SK-N-SH (cell line): ENCODE measurements around the gene LRRC72. TPM values are rescaled to one million over a fixed set of nuclear protein-coding genes. Genes with fewer than 3 reads are reported as not detected.
A peak's percentile ranks its signal among the peaks of the same experiment; 100 is the strongest.

Experiments
- CTCF ChIA-PET: fragments of 300-600, 350-600 bp; formaldehyde crosslinking; extraction: SDS; loops from one replicate; lab custom pipeline; 2021; lab: Yijun Ruan, JAX
- POLR2A ChIA-PET: fragments of 350-600 bp; sonication (Branson Sonifier 250); formaldehyde crosslinking; extraction: SDS; loops from one replicate; lab custom pipeline; 2020; ENCODE audit warnings: antibody characterized with exemption, inconsistent platforms; lab: Yijun Ruan, JAX
- DNase-seq: peaks from one replicate; pipeline ENCODE4 v3.0.0; 2012
- H2AFZ ChIP-seq: fragments of 200-600 bp; sonication (generic); 2 replicates; pipeline ENCODE4 v1.8.1; 2016; ENCODE audit warnings: antibody characterized with exemption, mild to moderate bottlenecking, low read depth
- H3F3A ChIP-seq: fragments of 200-600 bp; sonication (generic); replicated peaks from 2 replicates; pipeline ENCODE3; 2016; ENCODE audit warnings: antibody characterized with exemption, mild to moderate bottlenecking; ENCODE audit not compliant: insufficient read depth
- H3K27ac ChIP-seq, 2 experiments: fragments of 200-500 bp in 1 of 2; fragments of 200-600 bp in 1 of 2; sonication (Bioruptor generic) in 1 of 2; sonication (generic), shearing (Covaris generic) in 1 of 2; 2 replicates each; pipeline versions ENCODE4 v1.5.1 to v1.6.1; 2014 to 2016; ENCODE audit warnings: low read depth in 2 of 2, inconsistent platforms in 1 of 2, low read length in 1 of 2, mild to moderate bottlenecking in 1 of 2, mixed read lengths in 1 of 2
- H3K27me3 ChIP-seq: fragments of 200-600 bp; sonication (generic), shearing (Covaris generic); 2 replicates; pipeline ENCODE4 v1.6.1; 2016; ENCODE audit warnings: mixed run types; ENCODE audit not compliant: insufficient read depth
- H3K36me3 ChIP-seq, 2 experiments: fragments of 200-500 bp in 1 of 2; fragments of 200-600 bp in 1 of 2; sonication (Bioruptor generic) in 1 of 2; sonication (generic) in 1 of 2; replicated peaks in 1 of 2; 2 replicates each; pipeline versions ENCODE3 to v1.5.1; 2014 to 2016; ENCODE audit warnings: low read length in 1 of 2, mild to moderate bottlenecking in 1 of 2; ENCODE audit not compliant: insufficient read depth in 2 of 2, control insufficient read depth in 1 of 2
- H3K4me1 ChIP-seq, 2 experiments: fragments of 200-500 bp in 1 of 2; fragments of 200-600 bp in 1 of 2; sonication (Bioruptor generic) in 1 of 2; sonication (generic), shearing (Covaris generic) in 1 of 2; 2 replicates each; pipeline versions ENCODE4 v1.5.1 to v1.6.1; 2014 to 2016; ENCODE audit warnings: low read depth in 1 of 2, low read length in 1 of 2, mixed run types in 1 of 2; ENCODE audit not compliant: insufficient read depth in 2 of 2, control insufficient read depth in 1 of 2
- H3K4me2 ChIP-seq: fragments of 200-600 bp; sonication (generic), shearing (Covaris generic); 2 replicates; pipeline ENCODE4 v1.6.1; 2017; ENCODE audit warnings: mixed run types
- H3K4me3 ChIP-seq, 2 experiments: fragments of 200-500 bp in 1 of 2; fragments of 200-600 bp in 1 of 2; sonication (Bioruptor generic) in 1 of 2; sonication (generic), shearing (Covaris generic) in 1 of 2; 2 replicates each; pipeline versions ENCODE4 v1.5.1 to v1.8.1; 2014 to 2016; ENCODE audit warnings: low read depth in 2 of 2, inconsistent platforms in 1 of 2, low read length in 1 of 2, mild to moderate bottlenecking in 1 of 2, mixed read lengths in 1 of 2, moderate library complexity in 1 of 2
- H3K79me2 ChIP-seq: fragments of 200-600 bp; sonication (generic); 2 replicates; pipeline ENCODE4 v1.8.1; 2017; ENCODE audit warnings: mild to moderate bottlenecking; ENCODE audit not compliant: insufficient read depth
- H3K9ac ChIP-seq: fragments of 200-600 bp; sonication (generic); 2 replicates; pipeline ENCODE4 v1.6.1; 2017; ENCODE audit warnings: mixed run types
- H3K9me2 ChIP-seq: fragments of 200-600 bp; sonication (generic); 2 replicates; pipeline ENCODE4 v1.6.1; 2017; ENCODE audit warnings: mixed run types
- H3K9me3 ChIP-seq: fragments of 200-600 bp; sonication (generic); 2 replicates; pipeline ENCODE4 v1.6.1; 2017; ENCODE audit warnings: mixed run types, mild to moderate bottlenecking, moderate library complexity
- H4K20me1 ChIP-seq: fragments of 200-600 bp; sonication (generic); 2 replicates; pipeline ENCODE4 v1.6.1; 2017; ENCODE audit warnings: mild to moderate bottlenecking, mixed run types; ENCODE audit not compliant: insufficient read depth
- CHD2 ChIP-seq: fragments of 150-350 bp; IDR thresholded peaks from 2 replicates; pipeline ENCODE4 v1.6.1; 2018; ENCODE audit warnings: low read length; ENCODE audit not compliant: partially characterized antibody
- CTCF ChIP-seq: fragments of 200-600 bp; sonication (generic); IDR thresholded peaks from 2 replicates; pipeline ENCODE4 v1.6.1; 2017; ENCODE audit warnings: antibody characterized with exemption, mild to moderate bottlenecking, moderate library complexity
- ELF1 ChIP-seq: IDR thresholded peaks from 2 replicates; pipeline ENCODE4 v1.4.0; 2012
- EZH2phosphoT487 ChIP-seq: fragments of 200-600 bp; sonication (generic); IDR thresholded peaks from 2 replicates; pipeline ENCODE4 v1.6.1; 2017; ENCODE audit warnings: low read depth, mixed run types, mild to moderate bottlenecking, antibody characterized with exemption, moderate library complexity, borderline replicate concordance
- MEF2A ChIP-seq: IDR thresholded peaks from 2 replicates; pipeline ENCODE4 v1.4.0; 2012; ENCODE audit warnings: low read depth, borderline replicate concordance
- NFIC ChIP-seq: IDR thresholded peaks from 2 replicates; pipeline ENCODE4 v1.4.0; 2012; ENCODE audit warnings: borderline replicate concordance
- PBX3 ChIP-seq: IDR thresholded peaks from 2 replicates; pipeline ENCODE4; 2012
- POLR2AphosphoS5 ChIP-seq: IDR thresholded peaks from 2 replicates; pipeline ENCODE4 v1.6.1; 2012; ENCODE audit warnings: low read depth, low read length
- RCOR1 ChIP-seq: fragments of 150-350 bp; IDR thresholded peaks from 2 replicates; pipeline ENCODE4 v1.6.1; 2017; ENCODE audit warnings: antibody characterized with exemption, low read length
- RXRA ChIP-seq: IDR thresholded peaks from 2 replicates; pipeline ENCODE4 v1.4.0; 2012; ENCODE audit warnings: low read depth, mild to moderate bottlenecking, borderline replicate concordance
- SIN3A ChIP-seq: IDR thresholded peaks from 2 replicates; pipeline ENCODE4 v1.6.1; 2012; ENCODE audit warnings: low read depth, mild to moderate bottlenecking, low read length, moderate library complexity, borderline replicate concordance
- TEAD4 ChIP-seq: IDR thresholded peaks from 2 replicates; pipeline ENCODE4 v1.4.0; 2012; ENCODE audit warnings: mild to moderate bottlenecking, borderline replicate concordance; ENCODE audit not compliant: insufficient read depth
- USF2 ChIP-seq: fragments of 150-350 bp; IDR thresholded peaks from 2 replicates; pipeline ENCODE4 v1.6.1; 2017; ENCODE audit warnings: antibody characterized with exemption, low read length, low read depth, borderline replicate concordance
- ZBTB33 ChIP-seq: IDR thresholded peaks from 2 replicates; pipeline ENCODE4 v1.4.0; 2012; ENCODE audit warnings: low read depth, borderline replicate concordance
- WGBS: methylation state at CpG from one replicate; pipeline ENCODE4 v1.1.6; 2017; ENCODE audit warnings: low lambda C conversion rate; 5-methylcytosine and 5-hydroxymethylcytosine counted together
- polyA plus RNA-seq, 3 experiments: library from polyadenylated mRNA; depleted of rRNA; stranded (reverse); fragments of >200 nt; gene quantifications; 2 replicates each; pipeline ENCODE4 v1.2.3, GENCODE V29; 2012
- TF ChIP-seq, protein P1 (sequence below): fragments of 150-350 bp; IDR thresholded peaks from 2 replicates; pipeline ENCODE4 v1.6.1; 2016; ENCODE audit warnings: mild to moderate bottlenecking, low read depth, low read length

LRRC72 gene
- polyA plus RNA-seq, 1 of the 3 experiments (the other 2 are of a cell fraction): not detected

DNA sequence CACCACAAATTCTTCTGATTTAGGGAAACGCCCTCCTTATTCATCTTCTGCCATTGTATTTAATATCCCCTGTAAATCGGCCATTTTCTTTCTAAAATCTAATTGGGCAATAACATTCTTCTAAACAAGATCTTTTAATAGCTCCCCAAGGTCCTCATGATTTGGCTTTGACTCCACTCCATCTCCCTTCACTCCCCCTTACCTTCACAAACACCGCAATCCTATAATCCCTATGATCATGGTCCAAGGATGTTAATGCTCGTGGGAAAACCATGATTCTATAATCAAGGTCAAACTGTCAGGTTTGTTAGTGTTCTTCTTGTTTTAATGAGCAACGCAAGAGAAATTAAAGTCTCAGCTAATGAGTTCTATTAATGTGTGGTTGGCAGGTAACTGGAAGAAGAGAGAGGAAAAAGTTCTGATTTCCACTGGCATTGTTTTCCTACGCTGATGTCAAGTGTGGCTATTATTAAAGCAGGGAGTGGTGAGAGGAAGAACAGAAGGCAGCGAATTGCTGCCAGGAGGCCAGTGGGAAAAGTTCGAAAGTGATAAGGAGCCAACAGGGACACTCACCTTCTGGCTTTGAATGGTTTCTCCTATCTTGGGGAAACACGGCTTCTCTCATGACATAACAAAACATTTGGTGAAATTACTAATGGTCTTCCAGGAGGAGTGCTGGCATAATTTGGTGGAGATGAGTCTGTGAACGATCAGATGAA is 28.1 kb downstream of the LRRC72 start:
- TF ChIP-seq, protein P1, sequence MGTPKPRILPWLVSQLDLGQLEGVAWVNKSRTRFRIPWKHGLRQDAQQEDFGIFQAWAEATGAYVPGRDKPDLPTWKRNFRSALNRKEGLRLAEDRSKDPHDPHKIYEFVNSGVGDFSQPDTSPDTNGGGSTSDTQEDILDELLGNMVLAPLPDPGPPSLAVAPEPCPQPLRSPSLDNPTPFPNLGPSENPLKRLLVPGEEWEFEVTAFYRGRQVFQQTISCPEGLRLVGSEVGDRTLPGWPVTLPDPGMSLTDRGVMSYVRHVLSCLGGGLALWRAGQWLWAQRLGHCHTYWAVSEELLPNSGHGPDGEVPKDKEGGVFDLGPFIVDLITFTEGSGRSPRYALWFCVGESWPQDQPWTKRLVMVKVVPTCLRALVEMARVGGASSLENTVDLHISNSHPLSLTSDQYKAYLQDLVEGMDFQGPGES: no peak
- TF ChIP-seq SIN3A (no peak), ELF1 (no peak), EZH2phosphoT487 (no peak)
- Histone ChIP-seq H3K36me3 (no peaks in the 10 kb centered on the region), H3K79me2 (no peaks in the 10 kb centered on the region), H3K4me1 (no peaks in the 10 kb centered on the region), H3K9me3 (no peaks in the 10 kb centered on the region), H3K4me3 (no peak overlapping the region), H3F3A (no peaks in the 10 kb centered on the region), H3K27ac (no peak overlapping the region), H3K27me3 (peaks cover 25% of the 10 kb centered on the region; the same call in 1 of the 2 replicates), H3K9me2 (0 out of 2 replicates have a peak, but pooled peaks cover 3% of the 10 kb centered on the region), H3K4me2 (no peak overlapping the region), H2AFZ (no peak overlapping the region), H3K9ac (no peak overlapping the region), H4K20me1 (no peaks in the 10 kb centered on the region)
- WGBS: 30% methylated on average over 10 of the region's 10 CpGs
- ChIA-PET POLR2A (no interaction called here), CTCF (interaction anchor here (0.6 to 3.6 kb wide), 3 partner anchors 10 to 1280 kb away, joined by 3 to 30 read pairs (median 3); no protein-coding TSS in a partner anchor)
- DNase-seq: no peak

DNA sequence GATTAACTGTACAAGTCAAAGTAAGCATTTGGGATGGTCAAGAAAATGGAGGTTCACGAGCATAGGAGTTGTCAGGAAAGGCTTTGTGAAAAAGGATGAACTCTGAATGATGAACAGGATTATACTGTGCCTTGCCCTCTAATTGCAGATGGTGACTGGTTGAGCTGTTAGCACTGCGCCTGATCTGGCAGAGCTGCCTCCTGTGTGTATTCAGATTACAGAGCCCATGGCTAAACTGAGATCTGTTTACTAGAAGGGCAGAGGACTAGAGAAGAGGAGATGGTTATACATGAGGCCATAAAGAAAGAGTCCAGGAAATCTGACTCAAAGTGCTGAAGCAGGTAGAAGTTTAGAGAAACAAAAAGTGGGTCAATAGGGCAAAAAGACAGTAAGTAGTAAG is 29.7 kb downstream of the LRRC72 start:
- Histone ChIP-seq H3K79me2 (no peaks in the 10 kb centered on the region), H3K4me3 (no peak overlapping the region), H3F3A (no peaks in the 10 kb centered on the region), H3K4me1 (no peaks in the 10 kb centered on the region), H3K9me3 (no peaks in the 10 kb centered on the region), H3K36me3 (no peaks in the 10 kb centered on the region), H3K4me2 (no peak overlapping the region), H3K27ac (no peak overlapping the region), H2AFZ (0 out of 2 replicates have a peak overlapping the region, but pooled peaks have one; percentile 1), H3K9me2 (0 out of 2 replicates have a peak, but pooled peaks cover 3% of the 10 kb centered on the region), H4K20me1 (no peaks in the 10 kb centered on the region), H3K27me3 (peaks cover 14% of the 10 kb centered on the region; the same call in 1 of the 2 replicates), H3K9ac (no peak overlapping the region)
- WGBS: 29% methylated on average over 2 of the region's 2 CpGs
- TF ChIP-seq TEAD4 (no peak), MEF2A (no peak), NFIC (no peak), USF2 (no peak), EZH2phosphoT487 (no peak), ELF1 (no peak), CHD2 (no peak), POLR2AphosphoS5 (no peak), ZBTB33 (no peak), RCOR1 (no peak), RXRA (no peak), PBX3 (no peak), CTCF (no peak)
- ChIA-PET POLR2A (no interaction called here), CTCF (interaction anchor here (1.3 kb wide), 1 partner anchor 9 kb away, joined by 6 read pairs; no protein-coding TSS in a partner anchor)
- DNase-seq: no peak
